Gastrocnemius medialis (tissue), 4 donors: Measurements from ENCODE around the gene ZNF506. TPM values are rescaled to one million over a fixed set of nuclear protein-coding genes. Genes with fewer than 3 reads are reported as not detected.
"Not testable (repeated sequence)": the region's sequence is repeated elsewhere in the genome, so short reads cannot be mapped to it uniquely, and the experiment has no call there.

Source experiments
- ATAC-seq, 2 donors: fragments of 150-250 bp; one replicate each; pipeline ENCODE4 v1.9.1; 2016
- DNase-seq, 2 donors: peaks; one replicate each; pipeline ENCODE4 v3.0.0-alpha.2; 2019
- H3K27ac ChIP-seq, 4 donors: fragments of 200-600 bp; sonication (generic); 1 replicate in 1 of 4; 2 replicates in 3 of 4; pipeline ENCODE4 v1.5.1; 2016 to 2018; ENCODE audit warnings: mild to moderate bottlenecking in 2 of 4, moderate library complexity in 1 of 4
- H3K27me3 ChIP-seq, 3 donors: fragments of 200-600 bp; sonication (generic) in 2 of 3; 1 replicate in 1 of 3; 2 replicates in 2 of 3; pipeline versions ENCODE4 v1.5.1 to v1.6.0; 2016 to 2019; ENCODE audit warnings: mild to moderate bottlenecking in 1 of 3, moderate library complexity in 1 of 3
- H3K36me3 ChIP-seq, 2 donors: fragments of 200-600 bp; sonication (generic) in 1 of 2; one replicate each; pipeline ENCODE4 v1.5.1; 2017 to 2018
- H3K4me1 ChIP-seq, 2 donors: fragments of 200-600 bp; sonication (generic) in 1 of 2; one replicate each; pipeline ENCODE4 v1.5.1; 2016 to 2017; ENCODE audit warnings: mild to moderate bottlenecking in 2 of 2
- H3K4me3 ChIP-seq, 4 donors: fragments of 200-600 bp; sonication (generic) in 3 of 4; 1 replicate in 1 of 4; 2 replicates in 3 of 4; pipeline ENCODE4 v1.5.1; 2016 to 2019; ENCODE audit warnings: mild to moderate bottlenecking in 2 of 4
- H3K9me3 ChIP-seq, 3 donors: fragments of 200-600 bp; sonication (generic) in 2 of 3; 1 replicate in 1 of 3; 2 replicates in 2 of 3; pipeline ENCODE4 v1.5.1; 2016 to 2019
- CTCF ChIP-seq, 5 experiments: fragments of 450-650 bp in 3 of 5; fragments of 200-600 bp in 2 of 5; sonication (generic) in 2 of 5; IDR thresholded peaks in 4 of 5; conservative IDR thresholded peaks in 1 of 5; 1 replicate in 4 of 5; 2 replicates in 1 of 5; pipeline ENCODE4 v1.5.1; 2016 to 2019; ENCODE audit warnings: antibody characterized with exemption in 5 of 5, mild to moderate bottlenecking in 3 of 5, moderate library complexity in 3 of 5
- POLR2A ChIP-seq, 2 donors: fragments of 450-650 bp; IDR thresholded peaks; one replicate each; pipeline ENCODE4 v1.6.1; 2017; ENCODE audit warnings: antibody characterized with exemption in 2 of 2, mild to moderate bottlenecking in 2 of 2, moderate library complexity in 2 of 2
- in situ Hi-C, 4 donors: fragments of 200-750 bp; cut with MboI; loops; one replicate each; pipeline versions ENCODE4 v1.15.0 to v1.8.0; 2017; ENCODE audit warnings: low sequenced_read_pairs in 4 of 4
- intact Hi-C: fragments of 100-400 bp; cut with DNase I; formaldehyde crosslinking; loops from one replicate; pipeline ENCODE4 v1.15.1; 2023; ENCODE audit warnings: low total_unique reads
- total RNA-seq, 4 donors: library from RNA; depleted of rRNA; stranded (reverse); fragments of >200 nt; gene quantifications; one replicate each; pipeline versions ENCODE4 v1.1.0 to v1.2.3, GENCODE V29; 2016

Gene ZNF506
- total RNA-seq, 4 donors from 2014 or later = 6.3 to 18.7 (median 14.9) TPM

DNA sequence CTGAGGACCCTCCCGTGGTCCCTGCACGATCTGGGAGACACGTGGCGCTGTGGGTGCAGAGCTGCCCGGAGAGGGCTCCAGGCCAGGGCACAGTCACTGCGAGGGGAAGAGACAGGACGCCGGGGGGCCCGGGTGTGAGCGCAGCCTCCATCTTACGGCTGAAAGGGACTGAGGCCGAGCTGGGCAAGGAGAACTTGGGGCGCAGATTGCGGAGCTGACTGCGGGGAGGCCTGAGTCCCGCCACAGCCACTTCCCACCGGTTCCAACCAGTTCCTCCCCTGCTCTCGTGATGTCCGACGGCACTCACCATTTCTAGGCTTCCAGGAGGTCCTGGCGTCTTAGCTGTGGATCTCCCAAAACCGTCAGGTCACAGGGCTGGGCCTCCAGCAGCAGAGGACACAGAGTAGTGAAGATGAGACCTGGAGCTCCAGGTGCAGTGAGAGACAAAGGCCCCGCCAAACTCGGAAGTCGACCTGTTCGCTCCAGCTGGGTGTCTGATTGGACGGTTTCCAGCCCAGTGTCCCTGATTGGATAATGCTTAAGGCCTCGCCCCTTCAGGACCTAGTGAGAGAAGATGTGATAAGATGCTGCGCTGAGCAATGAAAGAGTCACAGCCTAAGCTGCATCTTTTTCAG, 39.3 kb upstream of the ZNF506 start:
- no peaks in the 10 kb centered on the region for H3K4me1 ChIP-seq

GRCh38 chr19:19858751-19859150, 37.2 kb upstream of the ZNF506 start:
- in situ Hi-C loops = no loop called here
- peaks cover 0 to 2% (median 0%) of the 10 kb centered on the region in 3 donors for H3K9me3 ChIP-seq
- TF ChIP-seq CTCF (IDR thresholded peaks at IDR 0.05 in 4 of 5, conservative IDR thresholded peaks at IDR 0.05 in 1 of 5) (no peak), POLR2A (IDR thresholded peaks at IDR 0.05) (no peak)

More for the DNA sequence above, 39.3 kb upstream of the ZNF506 start:
- no peak overlapping the region for H3K27ac ChIP-seq
- H3K36me3 ChIP-seq = no peaks in the 10 kb centered on the region
- H3K4me3 ChIP-seq = peak overlapping the region in 2 of 4 donors; percentile 15 to 17
- in situ Hi-C loops (no loop called here), intact Hi-C loops (no loop called here)
- peaks cover 0 to 15% (median 0%) of the 10 kb centered on the region in 3 donors for H3K27me3 ChIP-seq
- DNase-seq (no peak), ATAC-seq (no peak)
- no peak for TF ChIP-seq POLR2A (IDR thresholded peaks at IDR 0.05)
- no peak for TF ChIP-seq CTCF (IDR thresholded peaks at IDR 0.05 in 4 of 5, conservative IDR thresholded peaks at IDR 0.05 in 1 of 5)
- peaks cover 0 to 2% (median 0%) of the 10 kb centered on the region in 3 donors for H3K9me3 ChIP-seq

GRCh38 chr19:19851740-19852139, 30.2 kb upstream of the ZNF506 start:
- H3K27me3 ChIP-seq, H3K4me1 ChIP-seq, H3K27ac ChIP-seq, DNase-seq, H3K36me3 ChIP-seq, ATAC-seq, H3K4me3 ChIP-seq, H3K9me3 ChIP-seq, in situ Hi-C loops, intact Hi-C loops: not testable (repeated sequence)

More at GRCh38 chr19:19858751-19859150, 37.2 kb upstream of the ZNF506 start:
- Histone ChIP-seq H3K4me1 (no peaks in the 10 kb centered on the region), H3K4me3 (no peak overlapping the region), H3K27me3 (peaks cover 0 to 15% (median 0%) of the 10 kb centered on the region in 3 donors), H3K36me3 (no peaks in the 10 kb centered on the region), H3K27ac (no peak overlapping the region)
- intact Hi-C loops = no loop called here
- ATAC-seq (no peak), DNase-seq (no peak)

- DNase-seq = no peak
- H3K4me1 ChIP-seq = no peaks in the 10 kb centered on the region
- intact Hi-C loops = no loop called here
- no peaks in the 10 kb centered on the region for H3K9me3 ChIP-seq
- no peak for TF ChIP-seq POLR2A (IDR thresholded peaks at IDR 0.05)
- no peaks in the 10 kb centered on the region for H3K27me3 ChIP-seq
- no peak for ATAC-seq
- in situ Hi-C loops = no loop called here
- H3K4me3 ChIP-seq = no peak overlapping the region
- no peaks in the 10 kb centered on the region for H3K36me3 ChIP-seq
- no peak overlapping the region for H3K27ac ChIP-seq
Measured at GRCh38 chr19:19849056-19849455, 27.5 kb upstream of the ZNF506 start.

DNA sequence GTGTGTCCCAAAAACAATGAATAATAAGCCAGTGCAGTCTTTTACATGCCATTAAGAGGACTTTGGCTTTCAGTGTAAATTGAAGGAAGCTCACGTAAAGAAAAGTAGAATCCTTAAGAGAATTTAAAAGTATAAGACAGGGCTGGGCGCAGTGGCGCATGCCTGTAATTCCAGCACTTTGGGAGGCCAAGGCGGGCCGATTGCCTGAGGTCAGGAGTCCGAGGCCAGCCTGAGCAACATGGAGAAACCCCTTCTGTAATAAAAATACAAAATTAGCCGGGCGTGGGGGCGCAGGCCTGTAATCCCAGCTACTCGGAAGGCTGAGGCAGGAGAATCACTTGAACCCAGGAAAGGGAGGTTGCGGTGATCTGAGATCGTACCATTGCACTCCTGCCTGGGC, 26.2 kb upstream of the ZNF506 start:
- intact Hi-C loops = no loop called here
- Histone ChIP-seq H3K27ac (no peak overlapping the region), H3K36me3 (no peaks in the 10 kb centered on the region), H3K4me3 (no peak overlapping the region), H3K27me3 (no peaks in the 10 kb centered on the region), H3K4me1 (no peaks in the 10 kb centered on the region), H3K9me3 (no peaks in the 10 kb centered on the region)
- ATAC-seq (no peak), DNase-seq (no peak)
- TF ChIP-seq POLR2A (IDR thresholded peaks at IDR 0.05) = no peak
- no peak for TF ChIP-seq CTCF (IDR thresholded peaks at IDR 0.05 in 4 of 5, conservative IDR thresholded peaks at IDR 0.05 in 1 of 5)
- in situ Hi-C loops = no loop called here
